Measurements from ENCODE around the gene PSMD5. TPM values are rescaled to one million over a fixed set of nuclear protein-coding genes. Genes with fewer than 3 reads are reported as not detected.

PSMD5 gene
- polyA plus RNA-seq, 1 donor from 2014 or later = 11.7 TPM

GRCh38 chr9:120859361-120859760, 16.6 kb upstream of the PSMD5 start:
- Histone ChIP-seq H2AFZ (ENCODE audit: low read depth, low read length) (no peak overlapping the region), H3F3A (ENCODE audit: insufficient read depth, low read length, poor library complexity, severe bottlenecking) (no peaks in the 10 kb centered on the region), H3K9me2 (ENCODE audit: insufficient read depth, low read length) (no peaks in the 10 kb centered on the region), H4K20me1 (ENCODE audit: insufficient read depth) (no peaks in the 10 kb centered on the region), H3K27me3 (ENCODE audit: insufficient read depth, low read depth, low read length) (no peaks in the 10 kb centered on the region), H3K79me2 (replicated peaks; ENCODE audit: insufficient read depth, low read length) (no peaks in the 10 kb centered on the region), H3K4me3 (ENCODE audit: low read length) (no peak overlapping the region), H3K9ac (ENCODE audit: low read length) (no peak overlapping the region), H3K9me3 (ENCODE audit: low read length) (no peaks in the 10 kb centered on the region), H3K36me3 (ENCODE audit: insufficient read depth, low read length) (no peaks in the 10 kb centered on the region), H3K4me2 (ENCODE audit: low read length) (no peak overlapping the region), H3K27ac (ENCODE audit: low read length) (no peak overlapping the region)
- TF ChIP-seq CTCF (IDR thresholded peaks at IDR 0.05; ENCODE audit: poor library complexity, severe bottlenecking) (no peak), TAF1 (IDR thresholded peaks at IDR 0.05; ENCODE audit: low read depth) (no peak), MXI1 (conservative IDR thresholded peaks at IDR 0.05; ENCODE audit: poor library complexity, severe bottlenecking) (no peak), EZH2 (IDR thresholded peaks at IDR 0.05; ENCODE audit: borderline replicate concordance, insufficient read depth, low read length, poor library complexity, severe bottlenecking) (no peak), POLR2AphosphoS5 (IDR thresholded peaks at IDR 0.05) (no peak), REST (IDR thresholded peaks at IDR 0.05; ENCODE audit: borderline replicate concordance) (no peak), SMC3 (conservative IDR thresholded peaks at IDR 0.05; ENCODE audit: poor library complexity) (no peak), RAD21 (conservative IDR thresholded peaks at IDR 0.05) (no peak), EP300 (conservative IDR thresholded peaks at IDR 0.05; ENCODE audit: poor library complexity, severe bottlenecking) (no peak)

GRCh38 chr9:120857902-120858301, 15.2 kb upstream of the PSMD5 start:
- Histone ChIP-seq H3K27me3 (ENCODE audit: insufficient read depth, low read depth, low read length) (no peaks in the 10 kb centered on the region), H3K4me3 (ENCODE audit: low read length) (no peak overlapping the region), H3K4me2 (ENCODE audit: low read length) (no peak overlapping the region), H3K9me2 (ENCODE audit: insufficient read depth, low read length) (no peaks in the 10 kb centered on the region), H3F3A (ENCODE audit: insufficient read depth, low read length, poor library complexity, severe bottlenecking) (no peaks in the 10 kb centered on the region), H3K9ac (ENCODE audit: low read length) (no peak overlapping the region), H3K9me3 (ENCODE audit: low read length) (no peaks in the 10 kb centered on the region), H3K36me3 (ENCODE audit: insufficient read depth, low read length) (no peaks in the 10 kb centered on the region), H3K79me2 (replicated peaks; ENCODE audit: insufficient read depth, low read length) (no peaks in the 10 kb centered on the region), H4K20me1 (ENCODE audit: insufficient read depth) (no peaks in the 10 kb centered on the region), H2AFZ (ENCODE audit: low read depth, low read length) (no peak overlapping the region), H3K27ac (ENCODE audit: low read length) (no peak overlapping the region)
- no peak for TF ChIP-seq CTCF (IDR thresholded peaks at IDR 0.05; ENCODE audit: poor library complexity, severe bottlenecking)
- TF ChIP-seq RAD21 (conservative IDR thresholded peaks at IDR 0.05) = no peak
- no peak for TF ChIP-seq TAF1 (IDR thresholded peaks at IDR 0.05; ENCODE audit: low read depth)
- no peak for TF ChIP-seq REST (IDR thresholded peaks at IDR 0.05; ENCODE audit: borderline replicate concordance)
- no peak for TF ChIP-seq EP300 (conservative IDR thresholded peaks at IDR 0.05; ENCODE audit: poor library complexity, severe bottlenecking)
- no peak for TF ChIP-seq EZH2 (IDR thresholded peaks at IDR 0.05; ENCODE audit: borderline replicate concordance, insufficient read depth, low read length, poor library complexity, severe bottlenecking)
- no peak for TF ChIP-seq POLR2AphosphoS5 (IDR thresholded peaks at IDR 0.05)
- TF ChIP-seq MXI1 (conservative IDR thresholded peaks at IDR 0.05; ENCODE audit: poor library complexity, severe bottlenecking) = no peak
- TF ChIP-seq SMC3 (conservative IDR thresholded peaks at IDR 0.05; ENCODE audit: poor library complexity) = no peak
